Bladder microvascular endothelial cell (primary cell): ENCODE data around the gene UTP3. TPM values are rescaled to one million over a fixed set of nuclear protein-coding genes. Genes with fewer than 3 reads are reported as not detected.

Experiments
- total RNA-seq: library from RNA; depleted of rRNA; stranded (reverse); fragments of >200 nt; gene quantifications from 2 replicates; pipeline ENCODE4 v1.2.3, GENCODE V29; 2014

Gene UTP3
- 16.7 and 27.6 TPM in 2 replicates for total RNA-seq

GRCh38 chr4:70687821-70688794, at the start of gene UTP3:
TSS of gene UTP3 (plus strand) at chr4:70688532. CDS start at chr4:70688678, 146 bp downstream.

GRCh38 chr4:70666369-70666768, 22.0 kb upstream of the UTP3 start, which contains the start of gene JCHAIN:
TSS of gene JCHAIN (minus strand) at chr4:70666508. CDS start at chr4:70666490, 18 bp downstream.

GRCh38 chr4:70721747-70722146, 33.4 kb downstream of the UTP3 start, which contains the start of gene RUFY3:
TSS of gene RUFY3 (plus strand) at chr4:70721964. CDS start at chr4:70722574, 610 bp downstream.

Other genes with a start within 250 kb of the UTP3 start
- gene MUC7, start 216.3 kb upstream of the UTP3 start, total RNA-seq, result not detected in 2 replicates
- not detected in 2 replicates for gene AMTN, start 170.0 kb upstream of the UTP3 start, total RNA-seq
- gene AMBN, start 96.3 kb upstream of the UTP3 start, total RNA-seq, result not detected in 2 replicates
- not detected in 2 replicates for gene ENAM, start 59.8 kb upstream of the UTP3 start, total RNA-seq
- gene JCHAIN, start 22.0 kb upstream of the UTP3 start, total RNA-seq, result not detected in 2 replicates
- 26.2 and 52.1 TPM in 2 replicates for gene RUFY3, start 33.4 kb downstream of the UTP3 start, total RNA-seq
- 54.9 and 83.3 TPM in 2 replicates for gene GRSF1, start 151.4 kb downstream of the UTP3 start, total RNA-seq
- 7.1 and 17.2 TPM in 2 replicates for gene MOB1B, start 213.8 kb downstream of the UTP3 start, total RNA-seq